Erythroblast (primary cell): ENCODE results near the gene CCDC85B.

Experiments
- GATA1 ChIP-seq: IDR thresholded peaks from 2 replicates; pipeline ENCODE4 v1.6.1; 2011; ENCODE audit warnings: low read depth, mild to moderate bottlenecking, control low read depth, low read length, moderate library complexity
- POLR2A ChIP-seq: IDR thresholded peaks from 2 replicates; pipeline ENCODE4 v1.6.1; 2011; ENCODE audit warnings: mild to moderate bottlenecking, low read length

- TF ChIP-seq POLR2A (peak; percentile 96), GATA1 (no peak)
Measured at GRCh38 chr11:65859095-65859811, 31.2 kb upstream of the CCDC85B start.
